Measurements from ENCODE around the gene THSD7A.

Gene THSD7A

DNA sequence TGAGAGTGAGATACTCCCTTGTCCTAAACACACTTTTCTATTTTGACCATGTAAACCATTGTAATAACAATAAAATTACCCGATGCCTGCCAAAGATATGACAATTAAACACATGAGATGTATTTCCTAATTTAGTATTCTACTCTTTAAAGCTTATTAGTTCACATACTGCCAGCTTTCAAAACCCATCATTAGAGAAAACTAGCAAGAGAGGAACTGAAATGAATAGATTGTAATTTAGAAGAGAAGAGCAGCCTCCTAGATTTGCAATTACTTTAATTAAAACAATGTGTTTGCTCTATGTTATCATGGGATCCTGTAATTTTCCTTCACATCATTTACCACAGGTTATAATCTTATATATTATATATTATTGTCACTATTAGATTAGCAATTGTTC lies 428.2 kb downstream of the THSD7A start:
- TF ChIP-seq, protein P1, sequence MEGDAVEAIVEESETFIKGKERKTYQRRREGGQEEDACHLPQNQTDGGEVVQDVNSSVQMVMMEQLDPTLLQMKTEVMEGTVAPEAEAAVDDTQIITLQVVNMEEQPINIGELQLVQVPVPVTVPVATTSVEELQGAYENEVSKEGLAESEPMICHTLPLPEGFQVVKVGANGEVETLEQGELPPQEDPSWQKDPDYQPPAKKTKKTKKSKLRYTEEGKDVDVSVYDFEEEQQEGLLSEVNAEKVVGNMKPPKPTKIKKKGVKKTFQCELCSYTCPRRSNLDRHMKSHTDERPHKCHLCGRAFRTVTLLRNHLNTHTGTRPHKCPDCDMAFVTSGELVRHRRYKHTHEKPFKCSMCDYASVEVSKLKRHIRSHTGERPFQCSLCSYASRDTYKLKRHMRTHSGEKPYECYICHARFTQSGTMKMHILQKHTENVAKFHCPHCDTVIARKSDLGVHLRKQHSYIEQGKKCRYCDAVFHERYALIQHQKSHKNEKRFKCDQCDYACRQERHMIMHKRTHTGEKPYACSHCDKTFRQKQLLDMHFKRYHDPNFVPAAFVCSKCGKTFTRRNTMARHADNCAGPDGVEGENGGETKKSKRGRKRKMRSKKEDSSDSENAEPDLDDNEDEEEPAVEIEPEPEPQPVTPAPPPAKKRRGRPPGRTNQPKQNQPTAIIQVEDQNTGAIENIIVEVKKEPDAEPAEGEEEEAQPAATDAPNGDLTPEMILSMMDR (IDR thresholded peaks at IDR 0.05; ENCODE audit: borderline replicate concordance, control extremely low read depth, extremely low read depth, insufficient read depth, missing control alignments), result no peak
- no peak for DNase-seq (ENCODE audit: low spot score)
- in situ Hi-C loops (cut with MboI; ENCODE audit: low sequenced_read_pairs, unreplicated experiment), result no loop called here

DNA sequence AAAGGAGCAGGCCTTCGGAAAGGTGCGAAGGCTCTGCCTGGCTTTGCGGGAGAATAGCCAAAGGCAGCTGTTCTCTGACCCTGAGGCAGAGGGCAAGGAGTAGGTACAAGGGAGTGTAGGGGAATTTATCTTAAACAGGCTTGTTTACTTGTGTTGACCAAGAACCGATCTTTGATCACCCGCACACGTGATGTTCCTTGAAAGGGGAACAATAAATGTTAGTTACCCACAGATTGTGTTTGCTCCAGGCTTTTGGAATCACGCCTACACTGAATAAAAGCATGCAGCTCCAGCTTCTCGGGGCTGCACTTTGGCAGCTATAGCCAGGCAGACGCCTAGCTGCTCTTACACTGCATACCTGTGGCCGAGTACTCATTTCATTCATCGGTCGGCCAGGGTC lies 437.6 kb downstream of the THSD7A start:
- DNase-seq (ENCODE audit: low spot score), result no peak
- in situ Hi-C loops (cut with MboI; ENCODE audit: low sequenced_read_pairs, unreplicated experiment), result no loop called here
- TF ChIP-seq, protein P1 (IDR thresholded peaks at IDR 0.05; ENCODE audit: borderline replicate concordance, control extremely low read depth, extremely low read depth, insufficient read depth, missing control alignments), result no peak

DNA sequence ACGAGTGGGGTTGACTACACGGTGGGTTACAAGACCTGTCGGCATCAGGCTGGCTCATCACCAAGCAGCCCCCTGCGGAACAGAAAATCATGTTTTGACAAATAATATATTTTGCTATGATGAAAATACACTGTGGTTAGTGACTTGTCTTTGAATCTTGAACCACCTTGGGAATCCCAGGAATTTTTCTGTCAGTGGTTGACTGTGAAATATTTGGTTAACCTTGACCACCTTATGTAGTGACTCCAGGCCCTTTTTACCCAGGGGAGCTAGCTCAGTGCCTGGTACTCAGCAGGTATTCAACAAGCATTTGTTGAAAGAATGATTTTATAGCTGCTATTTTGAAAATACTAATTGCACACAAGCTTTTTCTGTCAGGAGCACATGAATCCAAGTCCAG lies 452.4 kb downstream of the THSD7A start:
- no peak for DNase-seq (ENCODE audit: low spot score)
- in situ Hi-C loops (cut with MboI; ENCODE audit: low sequenced_read_pairs, unreplicated experiment), result no loop called here
- TF ChIP-seq, protein P1 (IDR thresholded peaks at IDR 0.05; ENCODE audit: borderline replicate concordance, control extremely low read depth, extremely low read depth, insufficient read depth, missing control alignments), result no peak

DNA sequence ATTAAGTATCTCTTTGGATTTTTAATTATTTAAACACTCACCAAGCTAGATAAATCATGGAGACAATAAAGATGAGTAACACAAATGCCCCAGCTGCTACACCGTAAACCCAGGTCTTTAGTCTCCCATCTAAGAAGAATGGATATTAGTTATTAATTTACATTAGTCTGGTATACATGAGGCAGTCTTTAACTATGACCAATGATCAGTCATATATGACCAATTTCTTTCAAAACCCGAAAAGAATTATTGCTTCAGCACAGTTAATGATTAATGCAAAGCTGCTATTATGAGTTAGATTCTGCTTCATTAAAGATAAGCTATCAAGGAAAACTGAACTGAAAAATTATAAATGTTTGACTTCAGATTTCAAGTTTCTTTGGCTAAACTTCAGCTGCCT lies 455.5 kb downstream of the THSD7A start:
- TF ChIP-seq, protein P1 (IDR thresholded peaks at IDR 0.05; ENCODE audit: borderline replicate concordance, control extremely low read depth, extremely low read depth, insufficient read depth, missing control alignments), result no peak
- in situ Hi-C loops (cut with MboI; ENCODE audit: low sequenced_read_pairs, unreplicated experiment), result no loop called here
- DNase-seq (ENCODE audit: low spot score), result no peak

DNA sequence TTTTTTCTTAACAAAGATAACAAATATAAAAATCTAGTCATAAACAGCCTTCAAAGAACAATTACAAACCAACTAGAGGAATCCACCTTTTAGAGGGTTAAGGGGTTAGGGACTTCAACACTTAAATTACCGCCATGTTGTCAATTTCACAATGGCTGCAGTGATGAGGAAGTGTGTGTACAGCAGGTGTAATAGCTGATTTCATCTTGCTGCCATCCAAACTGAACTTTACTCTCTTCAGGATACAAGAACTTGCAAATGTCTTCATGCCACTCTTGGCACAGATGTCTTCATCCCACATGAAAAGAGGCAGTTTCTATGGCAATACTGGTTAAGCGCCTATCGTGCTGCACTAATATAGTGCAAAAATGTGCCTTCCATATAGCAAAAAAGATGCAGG lies 457.4 kb downstream of the THSD7A start:
- no peak for DNase-seq (ENCODE audit: low spot score)
- in situ Hi-C loops (cut with MboI; ENCODE audit: low sequenced_read_pairs, unreplicated experiment), result no loop called here
- TF ChIP-seq, protein P1 (IDR thresholded peaks at IDR 0.05; ENCODE audit: borderline replicate concordance, control extremely low read depth, extremely low read depth, insufficient read depth, missing control alignments), result no peak

DNA sequence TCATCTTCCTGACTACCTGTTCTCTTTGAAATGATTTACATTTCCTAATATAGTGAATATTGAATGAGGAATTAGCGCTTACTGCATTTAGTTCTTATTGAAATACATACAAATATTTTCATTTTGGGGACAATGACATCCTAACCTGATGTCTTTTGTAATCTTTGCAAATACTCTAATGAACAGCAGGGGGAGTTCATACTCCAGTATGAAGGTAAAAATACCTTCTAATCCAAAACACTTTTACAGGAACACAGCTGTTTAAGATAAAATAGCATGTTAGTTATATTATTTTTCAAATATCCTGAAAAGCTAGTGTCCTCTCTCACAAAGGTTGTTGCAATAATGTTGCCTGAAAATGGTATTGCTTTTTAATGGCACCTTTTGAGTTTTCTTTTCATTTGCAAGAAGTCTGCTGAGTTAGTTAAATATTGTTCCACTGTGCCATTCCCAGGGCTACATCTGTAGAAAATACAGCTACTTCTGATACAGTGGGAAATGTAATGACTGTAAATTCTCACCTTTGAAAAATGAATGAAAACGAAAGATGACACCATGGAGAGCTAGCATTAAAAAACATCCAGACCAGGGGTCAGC lies 458.4 kb downstream of the THSD7A start:
- in situ Hi-C loops (cut with MboI; ENCODE audit: low sequenced_read_pairs, unreplicated experiment), result no loop called here
- TF ChIP-seq, protein P1 (IDR thresholded peaks at IDR 0.05; ENCODE audit: borderline replicate concordance, control extremely low read depth, extremely low read depth, insufficient read depth, missing control alignments), result no peak
- DNase-seq (ENCODE audit: low spot score), result no peak

Measured in GM13976 (cell line).